Measurements from ENCODE around the gene CFD. TPM values are rescaled to one million over a fixed set of nuclear protein-coding genes. Genes with fewer than 3 reads are reported as not detected.
"Not testable (repeated sequence)": the region's sequence is repeated elsewhere in the genome, so short reads cannot be mapped to it uniquely, and the experiment has no call there.

The CFD gene
- total RNA-seq, 2 donors from 2014 or later = 134 to 825 TPM

GRCh38 chr19:878751-879561 lies 19.5 kb downstream of the CFD start:
- H3K4me3 ChIP-seq; ATAC-seq; H3K27me3 ChIP-seq; DNase-seq; H3K36me3 ChIP-seq (replicated peaks in 1 of 2; ENCODE audit: insufficient read depth in 1 of 2, low read depth in 2 of 2); H3K4me1 ChIP-seq; intact Hi-C loops (cut with DNase I); H3K27ac ChIP-seq; H3K9me3 ChIP-seq: not testable (repeated sequence)
- WGBS, 2 donors = 84 to 95% methylated on average over 13 to 17 of the region's 24 CpGs

DNA sequence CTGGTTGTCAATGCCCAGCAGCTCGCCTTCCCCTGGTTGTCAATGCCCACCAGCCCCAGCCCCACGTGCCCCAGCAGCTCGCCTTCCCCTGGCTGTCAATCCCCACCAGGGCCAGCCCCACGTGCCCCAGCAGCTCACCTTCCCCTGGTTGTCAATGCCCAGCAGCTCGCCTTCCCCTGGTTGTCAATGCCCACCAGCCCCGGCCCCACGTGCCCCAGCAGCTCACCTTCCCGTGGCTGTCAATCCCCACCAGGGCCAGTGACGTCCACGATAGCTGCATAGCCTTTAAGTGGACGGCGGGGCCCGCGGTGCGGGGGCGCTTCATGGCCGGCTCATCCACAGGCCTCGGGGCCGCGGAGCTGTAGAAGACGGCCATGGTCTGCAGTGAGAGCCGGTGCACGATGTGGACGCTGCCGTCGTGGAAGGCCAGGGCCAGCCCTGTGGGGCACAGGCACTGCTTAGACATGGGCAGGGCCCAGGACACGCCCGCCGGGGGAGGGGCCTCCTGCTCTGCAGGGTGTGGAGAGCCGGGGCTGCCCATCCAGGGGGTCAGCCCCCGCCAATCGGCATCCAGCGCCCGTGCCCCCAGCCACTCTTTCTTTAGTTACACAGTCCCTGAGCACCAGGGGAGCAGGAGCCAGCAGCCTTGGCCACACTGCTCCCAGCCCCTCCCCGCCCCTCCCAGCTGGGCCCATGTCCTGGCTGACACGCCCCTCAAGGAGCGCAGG lies 20.4 kb downstream of the CFD start:
- no peaks in the 10 kb centered on the region for H3K4me1 ChIP-seq
- peaks cover 3 to 5% of the 10 kb centered on the region in 2 donors for H3K36me3 ChIP-seq (replicated peaks in 1 of 2; ENCODE audit: insufficient read depth in 1 of 2, low read depth in 2 of 2)
- no peak overlapping the region for H3K4me3 ChIP-seq
- no peaks in the 10 kb centered on the region for H3K9me3 ChIP-seq
- ATAC-seq (no peak), DNase-seq (no peak)
- no peaks in the 10 kb centered on the region for H3K27me3 ChIP-seq
- intact Hi-C loops (cut with DNase I) = no loop called here
- no peak for TF ChIP-seq POLR2A (IDR thresholded peaks at IDR 0.05)
- TF ChIP-seq, protein P1, sequence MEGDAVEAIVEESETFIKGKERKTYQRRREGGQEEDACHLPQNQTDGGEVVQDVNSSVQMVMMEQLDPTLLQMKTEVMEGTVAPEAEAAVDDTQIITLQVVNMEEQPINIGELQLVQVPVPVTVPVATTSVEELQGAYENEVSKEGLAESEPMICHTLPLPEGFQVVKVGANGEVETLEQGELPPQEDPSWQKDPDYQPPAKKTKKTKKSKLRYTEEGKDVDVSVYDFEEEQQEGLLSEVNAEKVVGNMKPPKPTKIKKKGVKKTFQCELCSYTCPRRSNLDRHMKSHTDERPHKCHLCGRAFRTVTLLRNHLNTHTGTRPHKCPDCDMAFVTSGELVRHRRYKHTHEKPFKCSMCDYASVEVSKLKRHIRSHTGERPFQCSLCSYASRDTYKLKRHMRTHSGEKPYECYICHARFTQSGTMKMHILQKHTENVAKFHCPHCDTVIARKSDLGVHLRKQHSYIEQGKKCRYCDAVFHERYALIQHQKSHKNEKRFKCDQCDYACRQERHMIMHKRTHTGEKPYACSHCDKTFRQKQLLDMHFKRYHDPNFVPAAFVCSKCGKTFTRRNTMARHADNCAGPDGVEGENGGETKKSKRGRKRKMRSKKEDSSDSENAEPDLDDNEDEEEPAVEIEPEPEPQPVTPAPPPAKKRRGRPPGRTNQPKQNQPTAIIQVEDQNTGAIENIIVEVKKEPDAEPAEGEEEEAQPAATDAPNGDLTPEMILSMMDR (IDR thresholded peaks at IDR 0.05) = no peak
- H3K27ac ChIP-seq = no peak overlapping the region
- WGBS, 2 donors = 84 to 85% methylated on average over 5 to 35 of the region's 37 CpGs

GRCh38 chr19:881385-882071 lies 22.1 kb downstream of the CFD start:
- Histone ChIP-seq H3K27me3 (no peaks in the 10 kb centered on the region), H3K4me3 (no peak overlapping the region), H3K36me3 (replicated peaks in 1 of 2; ENCODE audit: insufficient read depth in 1 of 2, low read depth in 2 of 2) (peaks cover 5 to 7% of the 10 kb centered on the region in 2 donors), H3K27ac (no peak overlapping the region), H3K9me3 (no peaks in the 10 kb centered on the region), H3K4me1 (no peaks in the 10 kb centered on the region)
- ATAC-seq (no peak), DNase-seq (no peak)
- no peak for TF ChIP-seq POLR2A (IDR thresholded peaks at IDR 0.05)
- TF ChIP-seq, protein P1 (IDR thresholded peaks at IDR 0.05) = no peak
- 94 to 95% methylated on average over 17 to 33 of the region's 34 CpGs for WGBS, 2 donors
- intact Hi-C loops (cut with DNase I) = no loop called here

DNA sequence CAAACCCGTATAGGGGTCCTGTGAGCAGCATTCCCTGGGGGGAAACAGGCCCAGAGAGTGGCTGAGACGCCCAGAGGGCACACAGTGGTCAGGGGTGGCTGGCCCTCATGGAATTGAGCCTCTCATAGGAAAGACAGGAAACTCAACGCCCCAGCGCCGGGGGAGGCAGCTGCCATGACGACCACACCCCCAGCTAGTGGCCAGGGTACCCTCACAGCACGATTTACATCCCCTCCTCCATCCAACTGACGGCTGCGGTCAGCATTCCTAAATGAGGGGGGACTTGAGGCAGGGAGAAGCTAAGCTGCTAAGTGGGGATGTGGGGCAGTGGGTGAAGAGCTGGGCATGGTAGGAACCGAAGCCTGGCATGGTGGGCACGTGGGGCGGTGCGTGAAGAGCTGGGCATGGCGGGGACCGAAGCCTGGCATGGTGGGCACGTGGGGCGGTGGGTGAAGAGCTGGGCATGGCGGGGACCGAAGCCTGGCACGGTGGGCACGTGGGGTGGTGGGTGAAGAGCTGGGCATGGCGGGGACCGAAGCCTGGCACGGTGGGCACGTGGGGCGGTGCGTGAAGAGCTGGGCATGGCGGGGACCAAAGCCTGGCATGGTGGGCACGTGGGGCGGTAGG lies 23.5 kb downstream of the CFD start:
- ATAC-seq (no peak), DNase-seq (no peak)
- no peak overlapping the region for H3K27ac ChIP-seq
- no peak overlapping the region for H3K4me3 ChIP-seq
- TF ChIP-seq, protein P1 (IDR thresholded peaks at IDR 0.05) = no peak
- no peak for TF ChIP-seq POLR2A (IDR thresholded peaks at IDR 0.05)
- intact Hi-C loops (cut with DNase I) = no loop called here
- H3K36me3 ChIP-seq (replicated peaks in 1 of 2; ENCODE audit: insufficient read depth in 1 of 2, low read depth in 2 of 2) = peaks cover 3 to 7% of the 10 kb centered on the region in 2 donors
- no peaks in the 10 kb centered on the region for H3K9me3 ChIP-seq
- no peaks in the 10 kb centered on the region for H3K4me1 ChIP-seq
- no peaks in the 10 kb centered on the region for H3K27me3 ChIP-seq
- 90 to 97% methylated on average over 22 to 30 of the region's 30 CpGs for WGBS, 2 donors

Data from body of pancreas (tissue), 4 donors.